Measurements from ENCODE around the gene KCNN3. TPM values are rescaled to one million over a fixed set of nuclear protein-coding genes. Genes with fewer than 3 reads are reported as not detected.

Gene KCNN3
- total RNA-seq, 1 donor from 2014 or later, result 0.92 TPM

- H3K36me3 Mint-ChIP-seq (ENCODE audit: low read depth), result no peaks in the 10 kb centered on the region
- H3K4me3 Mint-ChIP-seq (ENCODE audit: unreplicated experiment), result no peak overlapping the region
- no peak for TF ChIP-seq CTCF (IDR thresholded peaks at IDR 0.05)
These were observed 51.2 kb downstream of the KCNN3 start for GRCh38 chr1:154818911-154819310.

GRCh38 chr1:154816937-154817336 lies 53.1 kb downstream of the KCNN3 start:
- no peak overlapping the region for H3K27ac Mint-ChIP-seq (ENCODE audit: unreplicated experiment)

More at GRCh38 chr1:154818911-154819310, 51.2 kb downstream of the KCNN3 start:
- Mint-ChIP-seq H3K4me1 (ENCODE audit: low read depth) (no peaks in the 10 kb centered on the region), H3K27ac (ENCODE audit: unreplicated experiment) (no peak overlapping the region), H3K27me3 (ENCODE audit: low read depth) (no peaks in the 10 kb centered on the region), H3K9me3 (ENCODE audit: low read depth) (no peaks in the 10 kb centered on the region)
- no peak for DNase-seq (ENCODE audit: low spot score)

GRCh38 chr1:154816369-154816768 lies 53.7 kb downstream of the KCNN3 start:
- Mint-ChIP-seq H3K4me3 (ENCODE audit: unreplicated experiment) (no peak overlapping the region), H3K36me3 (ENCODE audit: low read depth) (no peaks in the 10 kb centered on the region), H3K4me1 (ENCODE audit: low read depth) (peaks cover 8% of the 10 kb centered on the region), H3K9me3 (ENCODE audit: low read depth) (no peaks in the 10 kb centered on the region), H3K27me3 (ENCODE audit: low read depth) (no peaks in the 10 kb centered on the region), H3K27ac (ENCODE audit: unreplicated experiment) (no peak overlapping the region)
- no peak for TF ChIP-seq CTCF (IDR thresholded peaks at IDR 0.05)
- DNase-seq (ENCODE audit: low spot score), result no peak

More at GRCh38 chr1:154816937-154817336, 53.1 kb downstream of the KCNN3 start:
- H3K36me3 Mint-ChIP-seq (ENCODE audit: low read depth), result no peaks in the 10 kb centered on the region
- H3K9me3 Mint-ChIP-seq (ENCODE audit: low read depth), result no peaks in the 10 kb centered on the region
- H3K4me3 Mint-ChIP-seq (ENCODE audit: unreplicated experiment), result no peak overlapping the region
- H3K27me3 Mint-ChIP-seq (ENCODE audit: low read depth), result no peaks in the 10 kb centered on the region
- no peak for TF ChIP-seq CTCF (IDR thresholded peaks at IDR 0.05)
- no peak for DNase-seq (ENCODE audit: low spot score)
- H3K4me1 Mint-ChIP-seq (ENCODE audit: low read depth), result peaks cover 8% of the 10 kb centered on the region

GRCh38 chr1:154813846-154814505 lies 56.1 kb downstream of the KCNN3 start:
- no peak for DNase-seq (ENCODE audit: low spot score)
- no peak for TF ChIP-seq CTCF (IDR thresholded peaks at IDR 0.05)
- no peak overlapping the region for H3K4me3 Mint-ChIP-seq (ENCODE audit: unreplicated experiment)
- H3K4me1 Mint-ChIP-seq (ENCODE audit: low read depth), result peaks cover 13% of the 10 kb centered on the region
- H3K27me3 Mint-ChIP-seq (ENCODE audit: low read depth), result peaks cover under 1% of the 10 kb centered on the region
- H3K36me3 Mint-ChIP-seq (ENCODE audit: low read depth), result no peaks in the 10 kb centered on the region
- no peak overlapping the region for H3K27ac Mint-ChIP-seq (ENCODE audit: unreplicated experiment)
- H3K9me3 Mint-ChIP-seq (ENCODE audit: low read depth), result no peaks in the 10 kb centered on the region

GRCh38 chr1:154813300-154813816 lies 56.7 kb downstream of the KCNN3 start:
- no peak for DNase-seq (ENCODE audit: low spot score)
- peaks cover 13% of the 10 kb centered on the region for H3K4me1 Mint-ChIP-seq (ENCODE audit: low read depth)
- H3K4me3 Mint-ChIP-seq (ENCODE audit: unreplicated experiment), result no peak overlapping the region
- peaks cover 3% of the 10 kb centered on the region for H3K27me3 Mint-ChIP-seq (ENCODE audit: low read depth)
- H3K27ac Mint-ChIP-seq (ENCODE audit: unreplicated experiment), result no peak overlapping the region
- no peaks in the 10 kb centered on the region for H3K36me3 Mint-ChIP-seq (ENCODE audit: low read depth)
- TF ChIP-seq CTCF (IDR thresholded peaks at IDR 0.05), result no peak
- H3K9me3 Mint-ChIP-seq (ENCODE audit: low read depth), result no peaks in the 10 kb centered on the region
